Osteocyte (in vitro differentiated cells): ENCODE data around the gene MGRN1. TPM values are rescaled to one million over a fixed set of nuclear protein-coding genes. Genes with fewer than 3 reads are reported as not detected.

Experiments used
- DNase-seq: peaks from one replicate; pipeline ENCODE4 v3.0.0; 2021; ENCODE audit warnings: mixed read lengths; ENCODE audit not compliant: unreplicated experiment; ENCODE audit errors: extremely low spot score
- H3K27ac Mint-ChIP-seq: one replicate; pipeline ENCODE4 v1.8.0; 2021; ENCODE audit warnings: mild to moderate bottlenecking, mixed read lengths; ENCODE audit not compliant: unreplicated experiment
- H3K27me3 Mint-ChIP-seq: one replicate; pipeline ENCODE4 v1.8.0; 2021; ENCODE audit warnings: mixed read lengths; ENCODE audit not compliant: unreplicated experiment
- H3K36me3 Mint-ChIP-seq: one replicate; pipeline ENCODE4 v1.8.0; 2021; ENCODE audit warnings: mixed read lengths; ENCODE audit not compliant: unreplicated experiment
- H3K4me1 Mint-ChIP-seq: one replicate; pipeline ENCODE4 v1.8.0; 2021; ENCODE audit warnings: mixed read lengths; ENCODE audit not compliant: unreplicated experiment
- H3K4me3 Mint-ChIP-seq: one replicate; pipeline ENCODE4 v1.8.0; 2021; ENCODE audit warnings: mild to moderate bottlenecking, moderate library complexity, mixed read lengths; ENCODE audit not compliant: unreplicated experiment
- H3K9me3 Mint-ChIP-seq: one replicate; pipeline ENCODE4 v1.8.0; 2021; ENCODE audit warnings: mixed read lengths; ENCODE audit not compliant: unreplicated experiment
- CTCF ChIP-seq: fragments of 200-600 bp; sonication (generic); IDR thresholded peaks from 2 replicates; pipeline ENCODE4 v1.5.0; 2021; ENCODE audit warnings: antibody characterized with exemption, mild to moderate bottlenecking, moderate library complexity
- total RNA-seq: library from RNA; stranded (reverse); gene quantifications from 2 replicates; pipeline ENCODE4 v1.2.1, GENCODE V29; 2021

The MGRN1 gene
- total RNA-seq, 1 donor from 2014 or later = 94.6 TPM

- no peaks in the 10 kb centered on the region for H3K27me3 Mint-ChIP-seq
- H3K4me3 Mint-ChIP-seq = no peak overlapping the region
- no peaks in the 10 kb centered on the region for H3K9me3 Mint-ChIP-seq
- peaks cover 11% of the 10 kb centered on the region for H3K36me3 Mint-ChIP-seq
- no peaks in the 10 kb centered on the region for H3K4me1 Mint-ChIP-seq
- no peak overlapping the region for H3K27ac Mint-ChIP-seq
- no peak for TF ChIP-seq CTCF
- DNase-seq = no peak
These were observed 98.6 kb downstream of the MGRN1 start for GRCh38 chr16:4723071-4723767.

- Mint-ChIP-seq H3K4me1 (no peaks in the 10 kb centered on the region), H3K4me3 (no peak overlapping the region), H3K27me3 (no peaks in the 10 kb centered on the region), H3K9me3 (no peaks in the 10 kb centered on the region), H3K27ac (no peak overlapping the region), H3K36me3 (peaks cover 19% of the 10 kb centered on the region)
- DNase-seq = no peak
- no peak for TF ChIP-seq CTCF
These were observed 100.1 kb downstream of the MGRN1 start for GRCh38 chr16:4724661-4725270.

GRCh38 chr16:4726616-4727015 lies 102.0 kb downstream of the MGRN1 start:
- peaks cover 19% of the 10 kb centered on the region for H3K36me3 Mint-ChIP-seq
- no peak overlapping the region for H3K27ac Mint-ChIP-seq
- no peak for DNase-seq
- no peak overlapping the region for H3K4me3 Mint-ChIP-seq
- TF ChIP-seq CTCF = no peak
- H3K27me3 Mint-ChIP-seq = no peaks in the 10 kb centered on the region
- no peaks in the 10 kb centered on the region for H3K4me1 Mint-ChIP-seq
- H3K9me3 Mint-ChIP-seq = no peaks in the 10 kb centered on the region

- DNase-seq = no peak
- no peak for TF ChIP-seq CTCF
- Mint-ChIP-seq H3K27me3 (no peaks in the 10 kb centered on the region), H3K36me3 (peaks cover 12% of the 10 kb centered on the region), H3K4me3 (no peak overlapping the region), H3K9me3 (no peaks in the 10 kb centered on the region), H3K4me1 (peaks cover 9% of the 10 kb centered on the region), H3K27ac (no peak overlapping the region)
These were observed 104.0 kb downstream of the MGRN1 start for GRCh38 chr16:4728676-4729075.

- no peak for DNase-seq
- no peak overlapping the region for H3K27ac Mint-ChIP-seq
- no peak for TF ChIP-seq CTCF
- no peaks in the 10 kb centered on the region for H3K27me3 Mint-ChIP-seq
- no peak overlapping the region for H3K4me3 Mint-ChIP-seq
- peaks cover 9% of the 10 kb centered on the region for H3K4me1 Mint-ChIP-seq
- no peaks in the 10 kb centered on the region for H3K9me3 Mint-ChIP-seq
- H3K36me3 Mint-ChIP-seq = peaks cover 12% of the 10 kb centered on the region
These were observed 105.2 kb downstream of the MGRN1 start for GRCh38 chr16:4729876-4730275.
